ENCODE data around the gene BCKDK. TPM values are rescaled to one million over a fixed set of nuclear protein-coding genes. Genes with fewer than 3 reads are reported as not detected.

Gene BCKDK
- total RNA-seq, 1 experiment from 2014 or later: 57.0 TPM

DNA sequence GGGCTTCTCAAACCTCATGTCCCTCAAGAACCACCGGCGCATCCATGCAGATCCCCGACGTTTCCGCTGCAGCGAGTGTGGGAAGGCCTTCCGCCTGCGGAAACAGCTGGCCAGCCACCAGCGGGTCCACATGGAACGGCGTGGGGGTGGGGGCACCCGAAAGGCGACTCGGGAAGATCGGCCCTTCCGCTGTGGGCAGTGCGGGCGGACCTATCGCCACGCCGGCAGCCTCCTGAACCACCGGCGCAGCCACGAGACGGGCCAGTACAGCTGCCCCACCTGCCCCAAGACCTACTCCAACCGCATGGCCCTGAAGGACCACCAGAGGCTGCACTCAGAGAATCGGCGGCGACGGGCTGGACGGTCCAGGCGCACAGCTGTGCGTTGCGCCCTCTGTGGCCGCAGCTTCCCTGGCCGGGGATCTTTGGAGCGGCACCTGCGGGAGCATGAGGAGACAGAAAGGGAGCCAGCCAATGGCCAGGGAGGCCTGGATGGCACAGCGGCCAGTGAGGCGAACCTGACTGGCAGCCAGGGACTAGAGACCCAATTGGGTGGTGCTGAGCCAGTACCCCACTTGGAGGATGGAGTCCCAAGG is 28.1 kb upstream of the BCKDK start:
- Mint-ChIP-seq H3K27ac (no peak overlapping the region), H3K4me3 (no peak overlapping the region), H3K36me3 (ENCODE audit: insufficient read depth in 1 of 3, low read depth in 3 of 3) (peaks cover 31 to 59% (median 57%) of the 10 kb centered on the region in 3 experiments; a peak in 6 of 7 replicates), H3K9me3 (no peaks in the 10 kb centered on the region), H3K4me1 (peaks cover under 1 to 4% of the 10 kb centered on the region in 2 experiments), H3K27me3 (ENCODE audit: low read depth) (no peaks in the 10 kb centered on the region)
- Histone ChIP-seq H3K4ac (ENCODE audit: low read depth, low read length) (no peak overlapping the region), H2BK5ac (ENCODE audit: insufficient read length, low read length) (no peak overlapping the region), H3K23me2 (ENCODE audit: insufficient read length, low read depth, low read length, poor library complexity, severe bottlenecking) (no peaks in the 10 kb centered on the region), H2BK12ac (ENCODE audit: insufficient read length, low read depth, low read length) (no peak overlapping the region), H3K4me1 (ENCODE audit: insufficient read depth, low read length) (no peaks in the 10 kb centered on the region), H3K9ac (ENCODE audit: extremely low read depth, insufficient read length, low read length) (no peak overlapping the region), H3T11ph (ENCODE audit: low read length) (no peak overlapping the region), H2BK120ac (ENCODE audit: low read depth, low read length, poor library complexity, severe bottlenecking) (no peak overlapping the region), H4K91ac (ENCODE audit: insufficient read length, low read depth, low read length) (no peak overlapping the region), H3K9me3 (ENCODE audit: control insufficient read depth, low read depth, low read length) (no peaks in the 10 kb centered on the region), H3K79me1 (ENCODE audit: insufficient read depth, low read depth, low read length, poor library complexity, severe bottlenecking) (no peaks in the 10 kb centered on the region), H4K20me1 (ENCODE audit: control insufficient read depth, insufficient read depth, insufficient read length) (peaks cover 4% of the 10 kb centered on the region), H2AFZ (ENCODE audit: low read length) (no peak overlapping the region), H4K5ac (ENCODE audit: insufficient read length, low read depth, low read length) (no peak overlapping the region), H3K79me2 (ENCODE audit: insufficient read depth, low read length) (peaks cover 2% of the 10 kb centered on the region; the same call in 1 of the 2 replicates), H3K27me3 (ENCODE audit: insufficient read depth, low read length) (no peaks in the 10 kb centered on the region), H3K4me2 (ENCODE audit: insufficient read depth, insufficient read length, low read length) (no peak overlapping the region), H3K27ac (ENCODE audit: insufficient read length, low read depth, low read length) (no peak overlapping the region), H3K23ac (ENCODE audit: insufficient read length, low read depth, low read length) (no peak overlapping the region), H2AK5ac (ENCODE audit: insufficient read length, low read length) (no peak overlapping the region), H2BK15ac (ENCODE audit: low read depth, low read length) (no peak overlapping the region), H3K14ac (ENCODE audit: insufficient read depth, low read length) (no peak overlapping the region), H3K18ac (ENCODE audit: insufficient read length, low read depth, low read length) (no peak overlapping the region), H2BK20ac (ENCODE audit: low read depth, low read length, poor library complexity, severe bottlenecking) (no peak overlapping the region), H4K8ac (replicated peaks; ENCODE audit: insufficient read length, low read depth, low read length) (no peak overlapping the region), H3K56ac (ENCODE audit: insufficient read length, low read depth, low read length) (no peak overlapping the region)
- no CpG with 5 or more reads among the region's 40 CpGs for WGBS (ENCODE audit: extremely low coverage, insufficient read length, low lambda C conversion rate)
- no peak for DNase-seq
- TF ChIP-seq CTCF (conservative IDR thresholded peaks at IDR 0.05): no peak

Data from H9 (cell line).